Measurements from ENCODE around the gene MYO15A. TPM values are rescaled to one million over a fixed set of nuclear protein-coding genes. Genes with fewer than 3 reads are reported as not detected.

MYO15A gene
- total and polyA plus RNA-seq, 2 experiments from 2014 or later: 2.4 to 2.8 TPM

DNA sequence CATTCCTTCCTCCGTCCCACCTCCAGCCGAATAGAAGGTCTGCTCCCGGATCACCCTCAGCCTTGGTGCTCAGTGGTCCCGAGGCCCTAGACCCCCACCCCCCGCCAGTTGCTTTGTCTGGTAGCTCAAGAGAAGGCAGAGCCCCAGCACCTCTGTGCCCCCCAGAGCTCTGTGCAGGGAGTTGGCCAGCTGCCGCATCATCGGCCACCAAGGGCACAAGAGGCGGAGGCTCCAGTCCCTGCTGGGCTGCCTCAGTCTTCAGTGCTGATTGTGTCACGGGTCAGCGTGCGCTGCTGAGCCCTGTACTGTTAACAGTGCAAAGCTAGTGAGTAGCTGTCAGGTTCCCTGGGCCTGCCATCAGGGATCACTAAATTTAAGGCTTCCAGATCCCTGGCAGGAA is 43.0 kb upstream of the MYO15A start:
- no peaks in the 10 kb centered on the region for H3K79me2 ChIP-seq
- H2AFZ ChIP-seq: no peak overlapping the region
- no peaks in the 10 kb centered on the region for H3K36me3 ChIP-seq (replicated peaks; ENCODE audit: insufficient read depth, low read depth)
- no peak for DNase-seq (ENCODE audit: low spot score)
- H3K9me2 ChIP-seq (replicated peaks; ENCODE audit: insufficient read depth): no peaks in the 10 kb centered on the region
- H3K9me3 ChIP-seq (ENCODE audit: low read depth): no peaks in the 10 kb centered on the region
- no peak overlapping the region for H3K27ac ChIP-seq
- TF ChIP-seq EZH2 (IDR thresholded peaks at IDR 0.05; ENCODE audit: borderline replicate concordance) (no peak), EZH2phosphoT487 (IDR thresholded peaks at IDR 0.05; ENCODE audit: low read depth, severe bottlenecking, unreplicated experiment) (no peak)
- TF ChIP-seq, protein P1, sequence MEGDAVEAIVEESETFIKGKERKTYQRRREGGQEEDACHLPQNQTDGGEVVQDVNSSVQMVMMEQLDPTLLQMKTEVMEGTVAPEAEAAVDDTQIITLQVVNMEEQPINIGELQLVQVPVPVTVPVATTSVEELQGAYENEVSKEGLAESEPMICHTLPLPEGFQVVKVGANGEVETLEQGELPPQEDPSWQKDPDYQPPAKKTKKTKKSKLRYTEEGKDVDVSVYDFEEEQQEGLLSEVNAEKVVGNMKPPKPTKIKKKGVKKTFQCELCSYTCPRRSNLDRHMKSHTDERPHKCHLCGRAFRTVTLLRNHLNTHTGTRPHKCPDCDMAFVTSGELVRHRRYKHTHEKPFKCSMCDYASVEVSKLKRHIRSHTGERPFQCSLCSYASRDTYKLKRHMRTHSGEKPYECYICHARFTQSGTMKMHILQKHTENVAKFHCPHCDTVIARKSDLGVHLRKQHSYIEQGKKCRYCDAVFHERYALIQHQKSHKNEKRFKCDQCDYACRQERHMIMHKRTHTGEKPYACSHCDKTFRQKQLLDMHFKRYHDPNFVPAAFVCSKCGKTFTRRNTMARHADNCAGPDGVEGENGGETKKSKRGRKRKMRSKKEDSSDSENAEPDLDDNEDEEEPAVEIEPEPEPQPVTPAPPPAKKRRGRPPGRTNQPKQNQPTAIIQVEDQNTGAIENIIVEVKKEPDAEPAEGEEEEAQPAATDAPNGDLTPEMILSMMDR (IDR thresholded peaks at IDR 0.05; ENCODE audit: poor library complexity): no peak
- H3K27me3 ChIP-seq: no peaks in the 10 kb centered on the region
- WGBS (ENCODE audit: low lambda C conversion rate, missing lambda C conversion rate): 96% methylated on average over 11 of the region's 11 CpGs
- H3K4me3 ChIP-seq: no peak overlapping the region
- no peaks in the 10 kb centered on the region for H4K20me1 ChIP-seq (ENCODE audit: insufficient read depth, poor library complexity, severe bottlenecking)
- H3K4me1 ChIP-seq (ENCODE audit: insufficient read depth): no peaks in the 10 kb centered on the region
- no peak overlapping the region for H3K4me2 ChIP-seq

DNA sequence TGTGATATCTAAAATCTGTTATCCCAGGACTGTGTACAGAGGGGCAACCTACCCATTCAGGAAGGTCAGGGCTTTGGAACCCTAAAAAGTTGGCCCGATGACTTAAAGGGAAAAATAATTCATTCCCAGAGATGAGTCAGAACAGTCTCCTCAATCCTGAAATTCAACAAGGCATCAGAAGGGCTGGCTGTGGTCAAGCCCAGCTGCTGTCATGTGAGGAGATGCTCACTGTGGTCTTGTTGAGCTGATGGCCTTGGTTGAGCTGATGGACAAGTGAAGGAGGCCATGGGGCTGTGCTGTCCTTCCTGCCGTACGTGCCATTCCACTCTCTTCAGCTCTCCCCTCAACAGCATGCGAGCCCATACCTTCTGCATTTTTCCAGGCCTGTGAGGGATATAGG is 41.7 kb upstream of the MYO15A start:
- WGBS (ENCODE audit: low lambda C conversion rate, missing lambda C conversion rate): 91% methylated on average over 4 of the region's 4 CpGs
- no peak overlapping the region for H3K4me2 ChIP-seq
- H3K27ac ChIP-seq: no peak overlapping the region
- H2AFZ ChIP-seq: no peak overlapping the region
- H3K27me3 ChIP-seq: no peaks in the 10 kb centered on the region
- no peaks in the 10 kb centered on the region for H4K20me1 ChIP-seq (ENCODE audit: insufficient read depth, poor library complexity, severe bottlenecking)
- H3K4me1 ChIP-seq (ENCODE audit: insufficient read depth): no peaks in the 10 kb centered on the region
- H3K79me2 ChIP-seq: no peaks in the 10 kb centered on the region
- DNase-seq (ENCODE audit: low spot score): no peak
- no peak overlapping the region for H3K4me3 ChIP-seq
- no peaks in the 10 kb centered on the region for H3K9me2 ChIP-seq (replicated peaks; ENCODE audit: insufficient read depth)
- H3K36me3 ChIP-seq (replicated peaks; ENCODE audit: insufficient read depth, low read depth): no peaks in the 10 kb centered on the region
- TF ChIP-seq EZH2phosphoT487 (IDR thresholded peaks at IDR 0.05; ENCODE audit: low read depth, severe bottlenecking, unreplicated experiment) (no peak), EZH2 (IDR thresholded peaks at IDR 0.05; ENCODE audit: borderline replicate concordance) (no peak)
- TF ChIP-seq, protein P1 (IDR thresholded peaks at IDR 0.05; ENCODE audit: poor library complexity): no peak
- no peaks in the 10 kb centered on the region for H3K9me3 ChIP-seq (ENCODE audit: low read depth)

DNA sequence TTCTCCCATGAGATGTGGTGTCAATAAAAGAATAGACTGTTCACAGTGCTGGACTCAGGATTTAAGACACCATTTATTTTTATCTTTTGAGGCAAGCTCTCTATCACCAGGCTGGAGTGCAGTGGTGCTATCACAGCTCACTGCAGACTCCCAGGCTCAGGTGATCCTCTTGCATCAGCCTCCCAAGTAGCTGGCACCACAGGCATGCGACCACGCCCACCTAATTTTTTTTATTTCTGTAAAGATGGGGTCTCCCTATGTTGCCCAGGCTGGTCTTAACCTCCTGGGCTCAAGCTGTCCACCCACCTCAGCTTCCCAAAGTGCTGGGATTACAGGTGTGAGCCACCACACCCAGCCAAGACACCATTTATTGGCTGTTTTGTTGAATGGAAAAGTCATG is 39.5 kb upstream of the MYO15A start:
- Histone ChIP-seq H3K9me3 (ENCODE audit: low read depth) (no peaks in the 10 kb centered on the region), H4K20me1 (ENCODE audit: insufficient read depth, poor library complexity, severe bottlenecking) (no peaks in the 10 kb centered on the region), H2AFZ (no peak overlapping the region), H3K27me3 (no peaks in the 10 kb centered on the region), H3K4me2 (no peak overlapping the region), H3K36me3 (replicated peaks; ENCODE audit: insufficient read depth, low read depth) (no peaks in the 10 kb centered on the region), H3K79me2 (no peaks in the 10 kb centered on the region), H3K4me3 (no peak overlapping the region), H3K4me1 (ENCODE audit: insufficient read depth) (no peaks in the 10 kb centered on the region), H3K9me2 (replicated peaks; ENCODE audit: insufficient read depth) (no peaks in the 10 kb centered on the region), H3K27ac (no peak overlapping the region)
- 100% methylated on average over 2 of the region's 2 CpGs for WGBS (ENCODE audit: low lambda C conversion rate, missing lambda C conversion rate)
- no peak for DNase-seq (ENCODE audit: low spot score)
- TF ChIP-seq EZH2phosphoT487 (IDR thresholded peaks at IDR 0.05; ENCODE audit: low read depth, severe bottlenecking, unreplicated experiment): no peak
- TF ChIP-seq, protein P1 (IDR thresholded peaks at IDR 0.05; ENCODE audit: poor library complexity): no peak
- TF ChIP-seq EZH2 (IDR thresholded peaks at IDR 0.05; ENCODE audit: borderline replicate concordance): no peak

DNA sequence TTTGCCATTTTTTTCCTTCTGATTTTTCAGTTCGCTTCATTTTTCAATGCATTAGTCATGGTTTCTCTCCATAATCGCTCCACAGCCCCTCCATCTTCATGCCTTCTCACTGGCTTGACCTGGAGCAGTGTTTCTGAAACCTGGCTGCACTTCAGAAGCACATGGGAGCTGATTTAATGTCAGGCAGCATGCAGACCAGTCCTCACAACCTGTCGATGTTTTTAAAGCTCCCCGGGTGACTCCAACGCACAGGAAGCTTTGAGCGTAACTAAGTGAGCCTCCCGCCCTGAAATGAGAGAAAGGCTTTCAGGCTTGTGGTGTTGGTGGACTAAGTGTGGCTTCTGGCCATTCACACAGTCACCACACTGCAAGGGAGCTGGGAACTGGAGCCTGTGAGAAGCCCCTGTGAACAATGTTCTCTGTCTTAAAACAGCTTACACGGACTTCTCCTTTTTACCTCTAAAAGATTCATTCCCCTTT is 37.7 kb upstream of the MYO15A start:
- Histone ChIP-seq H3K79me2 (no peaks in the 10 kb centered on the region), H3K4me2 (no peak overlapping the region), H3K9me2 (replicated peaks; ENCODE audit: insufficient read depth) (no peaks in the 10 kb centered on the region), H3K36me3 (replicated peaks; ENCODE audit: insufficient read depth, low read depth) (no peaks in the 10 kb centered on the region), H3K4me1 (ENCODE audit: insufficient read depth) (no peaks in the 10 kb centered on the region), H3K27ac (no peak overlapping the region), H3K27me3 (no peaks in the 10 kb centered on the region), H2AFZ (no peak overlapping the region), H3K4me3 (no peak overlapping the region), H4K20me1 (ENCODE audit: insufficient read depth, poor library complexity, severe bottlenecking) (no peaks in the 10 kb centered on the region), H3K9me3 (ENCODE audit: low read depth) (no peaks in the 10 kb centered on the region)
- DNase-seq (ENCODE audit: low spot score): no peak
- 43% methylated on average over 8 of the region's 8 CpGs for WGBS (ENCODE audit: low lambda C conversion rate, missing lambda C conversion rate)
- TF ChIP-seq, protein P1 (IDR thresholded peaks at IDR 0.05; ENCODE audit: poor library complexity): no peak
- TF ChIP-seq EZH2 (IDR thresholded peaks at IDR 0.05; ENCODE audit: borderline replicate concordance) (no peak), EZH2phosphoT487 (IDR thresholded peaks at IDR 0.05; ENCODE audit: low read depth, severe bottlenecking, unreplicated experiment) (no peak)

Measured in hepatocyte (in vitro differentiated cells).